ENCODE results near the gene SSR2.
A peak's percentile ranks its signal among the peaks of the same experiment; 100 is the strongest.

SSR2 gene

GRCh38 chr1:156020293-156021092 lies at the start of gene SSR2:
Gene SSR2 (minus strand): TSS chr1:156020951. CDS start chr1:156020167, 784 bp downstream.
- DNase-seq = peak; percentile 89

- no peak for DNase-seq
Measured at GRCh38 chr1:156070548-156070947, 49.8 kb upstream of the SSR2 start.

GRCh38 chr1:156069490-156070455 lies 49.0 kb upstream of the SSR2 start:
- DNase-seq = no peak

- DNase-seq = no peak
Measured at GRCh38 chr1:156067262-156067661, 46.5 kb upstream of the SSR2 start.

GRCh38 chr1:156065871-156066270 lies 45.1 kb upstream of the SSR2 start:
- DNase-seq = no peak

GRCh38 chr1:156065212-156065611 lies 44.5 kb upstream of the SSR2 start:
- no peak for DNase-seq

GRCh38 chr1:156064615-156065014 lies 43.9 kb upstream of the SSR2 start:
- no peak for DNase-seq

GRCh38 chr1:156063997-156064285 lies 43.2 kb upstream of the SSR2 start:
- no peak for DNase-seq

- DNase-seq = no peak
Measured at GRCh38 chr1:156062189-156062588, 41.4 kb upstream of the SSR2 start.

GRCh38 chr1:156060937-156061636 lies 40.3 kb upstream of the SSR2 start, which contains the start of gene RAB25:
Gene RAB25 (plus strand): TSS chr1:156061160. CDS start chr1:156061401, 241 bp downstream.
- no peak for DNase-seq

- DNase-seq = no peak
Measured at GRCh38 chr1:156056326-156056849, 35.6 kb upstream of the SSR2 start.

GRCh38 chr1:156055281-156056048 lies 34.7 kb upstream of the SSR2 start:
- DNase-seq = no peak

- peak; percentile 95 for DNase-seq
Measured at GRCh38 chr1:156054500-156055280, 33.9 kb upstream of the SSR2 start, which contains the start of gene LAMTOR2. Gene LAMTOR2 (plus strand): TSS chr1:156054782. CDS start chr1:156054890, 108 bp downstream.

- peak; percentile 76 for DNase-seq
Measured at GRCh38 chr1:156053768-156054499, 33.2 kb upstream of the SSR2 start, which contains the start of gene UBQLN4. Gene UBQLN4 (minus strand): TSS chr1:156053798. CDS start chr1:156053701, 97 bp downstream.

GRCh38 chr1:156052862-156053767 lies 32.4 kb upstream of the SSR2 start:
- DNase-seq = peak; percentile 62

- no peak for DNase-seq
Measured at GRCh38 chr1:156051011-156051725, 30.4 kb upstream of the SSR2 start.

- DNase-seq = no peak
Measured at GRCh38 chr1:156050376-156050775, 29.6 kb upstream of the SSR2 start.

- DNase-seq = no peak
Measured at GRCh38 chr1:156048663-156049258, 28.0 kb upstream of the SSR2 start.

Measured in NCI-H226 (cell line).